ENCODE measurements around the gene RNF10. TPM values are rescaled to one million over a fixed set of nuclear protein-coding genes. Genes with fewer than 3 reads are reported as not detected.
"Not testable (repeated sequence)": the region's sequence is repeated elsewhere in the genome, so short reads cannot be mapped to it uniquely, and the experiment has no call there.

RNF10 gene
- total RNA-seq, 4 donors from 2014 or later = 124 to 217 (median 167) TPM

DNA sequence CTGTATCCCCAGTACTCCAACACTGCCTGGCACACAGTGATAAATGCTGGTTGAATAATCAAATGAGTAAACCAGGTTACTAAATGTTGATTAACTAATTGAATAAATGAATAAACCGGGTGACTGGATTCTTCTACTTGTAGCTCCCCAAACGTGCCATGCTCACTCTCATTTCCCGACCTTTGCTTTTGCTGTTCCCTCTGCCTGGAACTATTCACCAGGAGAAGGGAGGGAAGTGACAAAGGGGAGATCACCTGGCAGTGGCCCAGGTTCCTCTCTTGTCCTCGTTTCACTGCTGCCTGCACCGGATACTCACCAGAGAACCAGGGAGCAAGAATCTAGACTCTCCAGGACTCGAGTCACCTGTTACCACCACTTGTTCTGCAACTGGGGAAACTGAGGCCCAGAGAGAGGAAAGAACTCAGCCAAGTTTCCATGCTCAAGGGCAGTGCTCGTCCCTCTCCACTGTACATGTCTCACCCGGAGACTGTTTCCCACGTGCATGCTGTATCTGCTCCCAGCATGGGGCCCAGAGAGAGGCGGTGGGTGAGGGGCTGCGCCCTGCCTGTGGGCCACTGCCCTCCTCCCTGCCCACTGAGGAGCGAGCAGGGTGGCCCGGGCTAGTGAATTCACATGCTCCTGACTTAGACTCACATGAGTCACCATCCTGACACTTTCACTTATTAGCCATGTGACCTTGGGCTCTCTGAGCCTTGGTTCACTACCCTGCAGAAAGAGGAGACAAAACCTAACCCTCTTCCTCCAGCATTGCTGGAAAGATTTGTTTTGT, 64.7 kb downstream of the RNF10 start:
- TF ChIP-seq, protein P1, sequence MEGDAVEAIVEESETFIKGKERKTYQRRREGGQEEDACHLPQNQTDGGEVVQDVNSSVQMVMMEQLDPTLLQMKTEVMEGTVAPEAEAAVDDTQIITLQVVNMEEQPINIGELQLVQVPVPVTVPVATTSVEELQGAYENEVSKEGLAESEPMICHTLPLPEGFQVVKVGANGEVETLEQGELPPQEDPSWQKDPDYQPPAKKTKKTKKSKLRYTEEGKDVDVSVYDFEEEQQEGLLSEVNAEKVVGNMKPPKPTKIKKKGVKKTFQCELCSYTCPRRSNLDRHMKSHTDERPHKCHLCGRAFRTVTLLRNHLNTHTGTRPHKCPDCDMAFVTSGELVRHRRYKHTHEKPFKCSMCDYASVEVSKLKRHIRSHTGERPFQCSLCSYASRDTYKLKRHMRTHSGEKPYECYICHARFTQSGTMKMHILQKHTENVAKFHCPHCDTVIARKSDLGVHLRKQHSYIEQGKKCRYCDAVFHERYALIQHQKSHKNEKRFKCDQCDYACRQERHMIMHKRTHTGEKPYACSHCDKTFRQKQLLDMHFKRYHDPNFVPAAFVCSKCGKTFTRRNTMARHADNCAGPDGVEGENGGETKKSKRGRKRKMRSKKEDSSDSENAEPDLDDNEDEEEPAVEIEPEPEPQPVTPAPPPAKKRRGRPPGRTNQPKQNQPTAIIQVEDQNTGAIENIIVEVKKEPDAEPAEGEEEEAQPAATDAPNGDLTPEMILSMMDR (IDR thresholded peaks at IDR 0.05) = no peak
- DNase-seq (ENCODE audit: low spot score) = no peak
- ATAC-seq (ENCODE audit: low FRiP score) = no peak

DNA sequence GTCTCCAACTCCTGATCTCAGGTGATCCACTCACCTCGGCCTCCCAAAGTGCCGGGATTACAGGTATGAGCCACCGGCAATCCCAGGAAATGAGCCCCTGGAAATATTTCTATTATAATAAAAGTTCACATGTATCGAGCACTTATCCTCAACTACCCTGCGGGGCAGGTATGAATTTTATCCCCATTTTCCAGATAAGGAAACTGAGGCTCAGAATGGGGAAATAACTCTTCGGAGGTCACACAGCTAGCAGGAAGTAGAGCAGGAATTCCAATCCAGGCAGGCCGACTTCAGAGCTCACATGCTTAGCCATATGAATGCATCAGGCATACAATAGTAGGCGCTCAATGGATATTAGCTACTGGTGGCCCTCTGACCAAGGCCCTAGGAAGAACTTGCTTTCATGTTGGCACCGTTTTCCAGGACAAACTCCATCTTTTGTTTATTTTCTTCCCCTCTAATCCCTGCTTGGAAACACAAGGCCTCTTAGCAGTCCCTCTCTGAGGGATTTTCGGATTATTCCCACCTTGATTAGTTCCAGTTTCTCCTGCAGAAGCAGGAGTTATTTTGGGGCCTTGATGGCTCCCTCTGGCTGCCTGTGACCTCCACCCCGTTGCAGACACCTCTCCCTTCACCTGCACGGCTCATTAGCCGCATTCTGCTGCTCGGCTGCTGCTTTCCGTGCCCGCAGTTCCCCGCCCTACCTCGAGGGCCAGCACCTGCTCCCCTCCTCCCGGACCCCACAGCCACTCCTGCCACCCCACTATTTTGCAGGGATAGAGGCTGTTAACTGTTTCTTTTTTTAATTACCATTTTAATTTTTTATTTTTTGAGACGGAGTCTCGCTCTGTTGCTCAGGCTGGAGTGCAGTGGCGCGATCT, 65.8 kb downstream of the RNF10 start:
- no peak for ATAC-seq (ENCODE audit: low FRiP score)
- TF ChIP-seq, protein P1 (IDR thresholded peaks at IDR 0.05) = no peak
- DNase-seq (ENCODE audit: low spot score) = no peak

DNA sequence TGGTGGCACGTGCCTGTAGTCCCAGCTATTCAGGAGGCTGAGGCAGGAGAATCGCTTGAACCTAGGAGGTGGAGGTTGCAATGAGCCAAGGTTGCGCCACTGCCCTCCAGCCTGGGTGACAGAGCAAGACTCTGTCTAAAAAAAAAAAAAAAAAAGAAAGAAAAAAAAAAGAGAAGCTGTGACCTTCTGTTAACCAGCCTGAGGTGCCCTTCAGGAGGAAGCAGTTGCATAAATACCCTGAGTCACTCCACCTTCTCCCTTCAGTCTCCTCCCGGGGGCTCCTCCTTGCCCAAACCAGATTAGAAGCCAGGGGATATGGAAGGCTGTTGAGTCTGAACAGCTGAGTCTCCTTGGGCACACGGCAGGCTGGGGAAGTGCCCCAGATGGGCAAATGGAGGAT, 68.3 kb downstream of the RNF10 start:
- ATAC-seq (ENCODE audit: low FRiP score); DNase-seq (ENCODE audit: low spot score): not testable (repeated sequence)

DNA sequence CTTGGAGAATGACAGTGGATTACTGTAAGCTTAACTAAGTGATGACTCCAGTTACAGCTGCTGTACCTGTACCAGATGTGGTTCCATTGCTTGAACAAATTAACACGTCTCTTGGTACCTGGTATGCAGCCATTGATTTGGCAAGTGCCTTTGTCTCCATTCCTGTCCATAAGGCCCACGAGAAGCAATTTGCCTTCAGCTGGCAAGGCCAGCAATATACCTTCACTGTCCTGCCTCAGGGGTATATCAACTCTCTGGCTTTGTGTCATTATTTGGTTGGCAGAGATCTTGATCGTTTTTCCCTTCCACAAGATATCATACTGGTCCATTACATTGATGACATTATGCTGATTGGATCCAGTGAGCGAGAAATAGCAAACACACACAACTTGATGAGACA, 76.4 kb downstream of the RNF10 start:
- TF ChIP-seq, protein P1 (IDR thresholded peaks at IDR 0.05) = no peak
- no peak for DNase-seq (ENCODE audit: low spot score)
- no peak for ATAC-seq (ENCODE audit: low FRiP score)

DNA sequence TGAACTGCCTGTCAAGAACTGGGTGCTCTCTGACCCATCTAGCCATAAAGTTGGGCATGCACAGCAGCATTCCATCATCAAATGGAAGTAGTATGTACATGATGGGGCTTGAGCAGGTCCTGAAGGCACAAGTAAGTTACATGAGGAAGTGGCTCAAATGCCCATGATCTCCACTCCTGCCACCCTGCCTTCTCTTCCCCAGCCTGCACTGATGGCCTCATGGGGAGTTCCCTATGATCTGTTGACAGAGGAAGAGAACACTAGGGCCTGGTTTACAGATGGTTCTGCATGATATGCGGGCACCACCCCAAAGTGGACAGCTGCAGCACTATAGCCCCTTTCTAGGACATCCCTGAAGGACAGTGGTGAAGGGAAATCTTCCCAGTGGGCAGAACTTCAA, 77.4 kb downstream of the RNF10 start:
- ATAC-seq (ENCODE audit: low FRiP score); DNase-seq (ENCODE audit: low spot score): not testable (repeated sequence)

DNA sequence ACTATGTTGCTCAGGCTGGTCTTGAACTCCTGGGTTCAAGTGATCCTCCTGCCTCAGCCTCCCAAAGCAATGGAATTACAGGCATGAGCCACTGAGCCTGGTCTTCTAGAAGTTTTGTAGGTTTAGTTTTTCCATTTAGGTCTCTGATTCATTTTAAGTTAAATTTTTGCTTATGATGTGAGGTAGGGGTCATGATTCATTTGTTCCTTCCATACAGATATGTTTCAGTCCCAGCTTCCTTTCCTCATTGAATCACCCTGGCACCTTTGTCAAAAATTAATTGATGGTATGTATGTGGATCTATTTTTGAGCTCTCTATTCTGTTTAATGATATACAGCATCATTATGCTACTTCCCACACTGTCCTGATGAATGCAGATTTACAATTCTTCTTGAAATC, 80.7 kb downstream of the RNF10 start:
- TF ChIP-seq, protein P1 (IDR thresholded peaks at IDR 0.05) = no peak
- DNase-seq (ENCODE audit: low spot score) (no peak), ATAC-seq (ENCODE audit: low FRiP score) (no peak)

DNA sequence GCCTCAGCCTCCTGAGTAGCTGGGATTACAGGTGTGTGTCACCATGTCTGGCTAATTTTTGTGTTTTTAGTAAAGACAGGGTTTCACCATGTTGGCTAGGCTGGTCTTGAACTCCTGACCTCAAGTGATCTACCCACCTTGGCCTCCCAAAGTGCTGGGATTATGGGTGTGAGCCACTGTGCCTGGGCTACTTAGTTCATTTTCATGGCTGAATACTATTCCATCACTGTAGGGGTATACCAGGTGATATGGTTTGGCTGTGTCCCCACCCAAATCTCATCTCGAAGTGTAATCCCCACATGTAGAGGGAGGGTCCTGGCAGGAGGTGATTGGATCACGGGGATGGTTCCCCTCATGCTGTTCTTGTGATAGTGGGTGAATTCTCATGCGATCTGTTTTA, 83.0 kb downstream of the RNF10 start:
- not testable (repeated sequence) for DNase-seq (ENCODE audit: low spot score); ATAC-seq (ENCODE audit: low FRiP score)

DNA sequence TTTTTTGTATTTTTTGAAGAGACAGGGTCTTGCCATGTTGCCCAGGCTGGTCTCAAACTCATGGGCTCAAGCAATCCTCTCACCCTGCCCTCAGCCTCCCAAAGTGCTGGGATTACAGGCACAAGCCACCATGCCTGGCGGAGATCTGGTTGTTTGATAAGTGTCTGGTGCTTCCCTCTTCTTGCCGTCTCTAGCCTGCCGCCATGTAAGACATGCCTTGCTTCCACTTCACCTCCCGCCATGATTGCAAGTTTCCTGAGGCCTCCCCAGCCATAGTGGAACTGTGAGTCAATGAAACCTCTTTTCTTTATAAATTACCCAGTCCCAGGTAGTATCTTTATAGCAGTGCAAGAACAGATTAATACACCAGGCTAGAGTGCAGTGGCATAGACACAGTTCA, 83.6 kb downstream of the RNF10 start:
- not testable (repeated sequence) for ATAC-seq (ENCODE audit: low FRiP score); DNase-seq (ENCODE audit: low spot score)

DNA sequence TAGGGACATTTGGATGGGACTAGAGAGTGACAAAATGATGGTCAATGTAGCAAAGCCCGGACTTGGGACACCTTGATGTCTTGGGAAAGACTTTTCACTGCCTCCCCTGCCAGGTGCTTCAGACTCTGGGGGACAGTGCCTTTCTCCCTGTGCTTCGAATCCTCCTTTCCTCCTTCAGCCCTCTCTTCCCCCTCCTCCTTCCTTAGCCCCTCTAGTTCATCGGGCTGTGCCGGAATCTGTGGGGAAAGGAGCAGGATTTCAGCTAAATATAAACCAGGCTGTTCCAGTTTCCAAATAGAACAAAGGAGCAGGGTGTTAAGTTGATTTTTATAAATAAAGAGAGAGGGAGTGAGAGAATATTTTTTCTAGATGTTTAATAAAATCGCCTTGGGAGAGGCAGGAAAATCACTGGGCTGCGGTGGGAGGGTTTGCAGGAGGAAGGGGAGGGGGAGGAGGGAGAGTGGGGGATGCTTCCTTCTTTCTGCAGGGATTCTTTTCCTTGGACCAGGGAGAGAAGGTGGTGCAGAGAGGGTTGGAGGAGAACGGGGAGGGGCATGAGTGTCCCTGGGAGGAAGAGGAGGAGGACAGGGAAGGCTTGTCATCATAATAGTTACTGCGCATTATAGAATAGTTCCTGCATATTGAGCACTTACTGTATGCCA, 84.9 kb downstream of the RNF10 start:
- ATAC-seq (ENCODE audit: low FRiP score) (no peak), DNase-seq (ENCODE audit: low spot score) (no peak)
- TF ChIP-seq, protein P1 (IDR thresholded peaks at IDR 0.05) = no peak
